Neuron (in vitro differentiated cells): ENCODE measurements around the gene RHOF.
A peak's percentile ranks its signal among the peaks of the same experiment; 100 is the strongest.

ENCODE experiments used
- H2AFZ ChIP-seq: one replicate; pipeline ENCODE4 v1.6.1; 2013; ENCODE audit warnings: low read depth, mild to moderate bottlenecking, inconsistent platforms, low read length, moderate library complexity
- H3K27me3 ChIP-seq: one replicate; pipeline ENCODE4 v1.6.1; 2013; ENCODE audit warnings: low read length; ENCODE audit not compliant: insufficient read depth
- H3K36me3 ChIP-seq: one replicate; pipeline ENCODE4 v1.6.1; 2013; ENCODE audit warnings: low read length; ENCODE audit not compliant: insufficient read depth
- H3K4me1 ChIP-seq: one replicate; pipeline ENCODE4 v1.6.1; 2013; ENCODE audit warnings: low read length; ENCODE audit not compliant: insufficient read depth
- H3K4me3 ChIP-seq: 2 replicates; pipeline ENCODE4 v1.5.1; 2013; ENCODE audit warnings: mild to moderate bottlenecking, low read length, moderate library complexity
- H3K9me3 ChIP-seq: one replicate; pipeline ENCODE4 v1.6.1; 2013; ENCODE audit warnings: low read length

The RHOF gene

GRCh38 chr12:121812921-121813896 is 19.7 kb upstream of the RHOF start:
- H3K36me3 ChIP-seq, result peaks cover 67% of the 10 kb centered on the region
- H3K4me1 ChIP-seq, result peaks cover 13% of the 10 kb centered on the region
- H3K27me3 ChIP-seq, result no peaks in the 10 kb centered on the region
- H2AFZ ChIP-seq, result no peak overlapping the region
- no peaks in the 10 kb centered on the region for H3K9me3 ChIP-seq
- H3K4me3 ChIP-seq, result no peak overlapping the region

- H3K9me3 ChIP-seq, result no peaks in the 10 kb centered on the region
- H3K27me3 ChIP-seq, result no peaks in the 10 kb centered on the region
- H3K4me3 ChIP-seq, result peak overlapping the region; percentile 43
- peaks cover 13% of the 10 kb centered on the region for H3K4me1 ChIP-seq
- peaks cover 63% of the 10 kb centered on the region for H3K36me3 ChIP-seq
- H2AFZ ChIP-seq, result no peak overlapping the region
Measured at GRCh38 chr12:121812320-121812871, 18.9 kb upstream of the RHOF start.

- H3K36me3 ChIP-seq, result peaks cover 56% of the 10 kb centered on the region
- peaks cover 19% of the 10 kb centered on the region for H3K4me1 ChIP-seq
- peak overlapping the region; percentile 43 for H3K4me3 ChIP-seq
- H2AFZ ChIP-seq, result no peak overlapping the region
- H3K9me3 ChIP-seq, result no peaks in the 10 kb centered on the region
- no peaks in the 10 kb centered on the region for H3K27me3 ChIP-seq
Measured at GRCh38 chr12:121811434-121812319, 18.2 kb upstream of the RHOF start.

GRCh38 chr12:121810833-121811433 is 17.4 kb upstream of the RHOF start:
- H3K4me3 ChIP-seq, result no peak overlapping the region
- peaks cover 26% of the 10 kb centered on the region for H3K4me1 ChIP-seq
- no peaks in the 10 kb centered on the region for H3K27me3 ChIP-seq
- no peaks in the 10 kb centered on the region for H3K9me3 ChIP-seq
- H2AFZ ChIP-seq, result no peak overlapping the region
- peaks cover 50% of the 10 kb centered on the region for H3K36me3 ChIP-seq

GRCh38 chr12:121810234-121810817 is 16.8 kb upstream of the RHOF start:
- Histone ChIP-seq H2AFZ (no peak overlapping the region), H3K4me1 (peaks cover 30% of the 10 kb centered on the region), H3K27me3 (no peaks in the 10 kb centered on the region), H3K36me3 (peaks cover 50% of the 10 kb centered on the region), H3K4me3 (no peak overlapping the region), H3K9me3 (no peaks in the 10 kb centered on the region)

GRCh38 chr12:121809712-121810116 is 16.2 kb upstream of the RHOF start:
- Histone ChIP-seq H3K4me3 (no peak overlapping the region), H3K4me1 (peaks cover 30% of the 10 kb centered on the region), H3K9me3 (no peaks in the 10 kb centered on the region), H3K36me3 (peaks cover 47% of the 10 kb centered on the region), H2AFZ (no peak overlapping the region), H3K27me3 (no peaks in the 10 kb centered on the region)

- Histone ChIP-seq H2AFZ (no peak overlapping the region), H3K9me3 (no peaks in the 10 kb centered on the region), H3K4me1 (peaks cover 30% of the 10 kb centered on the region), H3K36me3 (peaks cover 41% of the 10 kb centered on the region), H3K27me3 (no peaks in the 10 kb centered on the region), H3K4me3 (no peak overlapping the region)
Measured at GRCh38 chr12:121808623-121809022, 15.1 kb upstream of the RHOF start.

- Histone ChIP-seq H3K9me3 (no peaks in the 10 kb centered on the region), H2AFZ (no peak overlapping the region), H3K36me3 (peaks cover 39% of the 10 kb centered on the region), H3K4me3 (no peak overlapping the region), H3K27me3 (no peaks in the 10 kb centered on the region), H3K4me1 (peaks cover 32% of the 10 kb centered on the region)
Measured at GRCh38 chr12:121807642-121808347, 14.3 kb upstream of the RHOF start.

- H3K9me3 ChIP-seq, result no peaks in the 10 kb centered on the region
- peaks cover 33% of the 10 kb centered on the region for H3K36me3 ChIP-seq
- H3K27me3 ChIP-seq, result no peaks in the 10 kb centered on the region
- H3K4me1 ChIP-seq, result peaks cover 31% of the 10 kb centered on the region
- H3K4me3 ChIP-seq, result peak overlapping the region; percentile 88
- no peak overlapping the region for H2AFZ ChIP-seq
Measured at GRCh38 chr12:121806546-121807423, 13.3 kb upstream of the RHOF start.

- peaks cover 30% of the 10 kb centered on the region for H3K4me1 ChIP-seq
- no peaks in the 10 kb centered on the region for H3K27me3 ChIP-seq
- H3K36me3 ChIP-seq, result peaks cover 31% of the 10 kb centered on the region
- H3K9me3 ChIP-seq, result no peaks in the 10 kb centered on the region
- no peak overlapping the region for H2AFZ ChIP-seq
- peak overlapping the region; percentile 88 for H3K4me3 ChIP-seq
Measured at GRCh38 chr12:121806009-121806545, 12.6 kb upstream of the RHOF start.
